Fibroblast of gingiva (primary cell): ENCODE results near the gene MSTN.

Source experiments
- DNase-seq: peaks from one replicate; pipeline ENCODE4 v3.0.0-alpha.2; 2011; ENCODE audit warnings: low read depth

The MSTN gene

GRCh38 chr2:190062601-190063000 lies at the start of gene MSTN:
TSS of gene MSTN (minus strand) at chr2:190062729. CDS start at chr2:190062596, 133 bp downstream.
- DNase-seq = no peak

- DNase-seq = no peak
Measured at GRCh38 chr2:190111166-190111565, 48.6 kb upstream of the MSTN start.

GRCh38 chr2:190110699-190111098 lies 48.2 kb upstream of the MSTN start:
- DNase-seq = no peak

- peak; percentile 45 for DNase-seq
Measured at GRCh38 chr2:190110131-190110530, 47.6 kb upstream of the MSTN start.

- DNase-seq = no peak
Measured at GRCh38 chr2:190107409-190107808, 44.9 kb upstream of the MSTN start.

- DNase-seq = no peak
Measured at GRCh38 chr2:190106783-190107182, 44.3 kb upstream of the MSTN start.

GRCh38 chr2:190105554-190105953 lies 43.0 kb upstream of the MSTN start:
- DNase-seq = no peak

GRCh38 chr2:190103144-190103543 lies 40.6 kb upstream of the MSTN start:
- no peak for DNase-seq

GRCh38 chr2:190099890-190100697 lies 37.6 kb upstream of the MSTN start:
- no peak for DNase-seq

- no peak for DNase-seq
Measured at GRCh38 chr2:190098851-190099250, 36.3 kb upstream of the MSTN start.

GRCh38 chr2:190097115-190097514 lies 34.6 kb upstream of the MSTN start:
- DNase-seq = no peak

GRCh38 chr2:190094316-190094871 lies 31.9 kb upstream of the MSTN start:
- no peak for DNase-seq

GRCh38 chr2:190093793-190094192 lies 31.3 kb upstream of the MSTN start:
- peak; percentile 35 for DNase-seq

- no peak for DNase-seq
Measured at GRCh38 chr2:190090148-190090547, 27.6 kb upstream of the MSTN start.

- peak; percentile 51 for DNase-seq
Measured at GRCh38 chr2:190088917-190089316, 26.4 kb upstream of the MSTN start.

- DNase-seq = no peak
Measured at GRCh38 chr2:190084704-190085103, 22.2 kb upstream of the MSTN start.

- DNase-seq = no peak
Measured at GRCh38 chr2:190082118-190082517, 19.6 kb upstream of the MSTN start.

- no peak for DNase-seq
Measured at GRCh38 chr2:190080527-190081049, 18.1 kb upstream of the MSTN start.

GRCh38 chr2:190079160-190079559 lies 16.6 kb upstream of the MSTN start:
- no peak for DNase-seq

GRCh38 chr2:190075623-190076022 lies 13.1 kb upstream of the MSTN start:
- DNase-seq = no peak

GRCh38 chr2:190069936-190070696 lies 7.6 kb upstream of the MSTN start:
- peak; percentile 61 for DNase-seq

GRCh38 chr2:190068764-190069163 lies 6.2 kb upstream of the MSTN start:
- no peak for DNase-seq

- DNase-seq = no peak
Measured at GRCh38 chr2:190065839-190066238, 3.3 kb upstream of the MSTN start.
